Activated CD4-positive, CD25-positive, alpha-beta regulatory T cell (primary cell): Measurements from ENCODE around the gene RPAP2.
A peak's percentile ranks its signal among the peaks of the same experiment; 100 is the strongest.
"Not testable (repeated sequence)": the region's sequence is repeated elsewhere in the genome, so short reads cannot be mapped to it uniquely, and the experiment has no call there.

Experiments
- DNase-seq, 4 experiments: peaks; one replicate each; lab custom pipeline; 2025; lab: John Stamatoyannopoulos, UW

RPAP2 gene

DNA sequence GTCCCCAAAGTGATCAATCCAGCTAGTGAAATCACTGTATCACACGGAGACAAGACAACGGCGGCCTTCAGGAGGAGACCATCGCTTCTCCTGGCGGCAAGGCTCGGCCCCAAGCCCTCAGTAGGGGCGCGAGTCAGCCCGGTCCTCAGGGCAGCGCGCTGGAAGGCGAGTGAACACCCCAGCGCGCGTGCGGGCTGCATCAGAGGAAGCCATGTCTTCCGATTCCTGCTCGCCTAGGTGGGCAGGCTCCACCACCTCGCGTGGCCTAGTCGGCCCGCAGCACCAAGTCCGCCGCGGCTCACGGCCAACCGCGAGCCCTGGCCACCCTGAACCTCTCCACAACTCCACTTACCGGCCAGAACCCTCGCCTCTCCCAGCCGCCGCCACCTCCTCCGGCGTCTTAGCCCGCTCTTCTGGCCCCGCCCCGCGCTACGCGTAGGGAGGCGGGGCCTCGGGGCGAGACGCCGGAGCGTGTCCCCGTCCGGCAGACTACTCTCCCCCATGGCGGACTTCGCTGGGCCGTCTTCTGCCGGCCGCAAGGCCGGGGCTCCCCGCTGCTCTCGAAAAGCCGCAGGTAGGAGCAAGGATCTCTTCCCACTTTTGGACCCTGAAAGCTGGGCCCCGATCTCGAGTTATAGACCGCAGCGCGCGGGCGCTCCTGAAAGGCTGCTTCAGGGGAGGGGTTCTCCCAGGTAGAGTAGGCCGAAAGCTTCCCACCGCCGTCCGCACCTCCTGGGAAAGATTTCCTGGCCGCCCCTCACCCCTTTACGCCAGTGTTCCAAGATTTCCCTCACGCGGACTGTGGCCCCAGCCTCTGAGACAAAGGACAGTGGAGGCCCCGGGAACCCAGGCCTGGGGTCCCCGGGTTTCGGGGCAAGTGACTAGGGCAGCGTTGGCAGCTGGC lies at the start of gene RPAP2, which contains the start of gene GLMN:
Gene RPAP2 (plus strand): TSS at position 487 of the 904 bp plus-strand sequence. CDS start 15 bp downstream, at position 502.
Gene GLMN (minus strand): TSS at position 415 of the 904 bp plus-strand sequence. CDS start 988 bp downstream, outside the sequence.
- DNase-seq: peak; percentile 53 to 65 (median 58)

DNA sequence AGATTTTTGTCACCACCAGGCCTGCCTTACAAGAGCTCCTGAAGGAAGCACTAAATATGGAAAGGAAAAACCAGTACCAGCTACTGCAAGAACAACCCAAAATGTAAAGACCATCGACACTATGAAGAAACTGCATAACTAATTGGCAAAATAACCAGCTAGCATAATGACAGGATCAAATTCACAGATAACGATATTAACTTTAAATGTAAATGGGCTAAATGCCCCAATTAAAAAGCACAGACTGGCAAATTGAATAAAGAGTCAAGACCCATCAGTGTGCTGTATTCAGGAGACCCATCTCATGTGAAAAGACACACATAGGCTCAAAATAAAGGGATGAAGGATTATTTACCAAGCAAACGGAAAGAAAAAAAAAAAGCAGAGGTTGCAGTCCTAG lies 44.1 kb upstream of the RPAP2 start:
- DNase-seq: not testable (repeated sequence)

DNA sequence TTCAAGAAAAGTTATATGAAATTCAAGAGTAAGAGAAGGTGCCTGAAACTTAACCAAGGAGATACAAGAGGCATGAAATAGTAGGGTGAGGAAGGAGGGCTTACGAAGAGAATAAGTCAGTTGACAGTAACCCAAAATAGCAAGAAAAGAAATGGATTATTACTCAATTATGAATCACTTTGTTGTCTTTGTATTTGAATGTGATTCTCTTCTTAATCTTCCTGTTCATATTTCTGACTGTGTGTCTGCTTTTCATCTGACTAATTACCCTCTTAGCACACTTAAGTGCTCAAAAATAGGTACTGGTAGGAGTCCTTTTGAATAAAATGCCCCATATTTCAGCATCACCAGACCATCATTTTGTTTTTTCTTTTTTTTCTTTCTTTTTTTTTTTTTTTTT lies 39.5 kb upstream of the RPAP2 start:
- DNase-seq: no peak

DNA sequence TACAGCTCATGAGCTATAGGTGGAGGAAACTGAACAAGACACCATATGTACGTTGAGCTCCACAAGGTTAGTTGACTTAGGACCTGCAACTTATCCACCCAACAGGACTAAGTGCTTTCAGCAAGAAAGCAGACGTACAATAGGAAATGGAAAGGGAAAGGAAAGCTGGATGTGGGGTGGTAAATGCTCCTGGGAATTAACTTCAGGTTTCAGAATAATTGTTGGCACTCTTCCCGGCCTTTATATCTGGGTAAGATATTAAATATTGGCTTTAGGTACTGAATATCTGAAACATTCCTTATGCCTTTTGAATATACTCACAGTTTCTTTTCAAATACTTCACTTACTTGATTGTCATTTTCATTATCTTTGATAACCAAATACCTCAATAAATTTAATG lies 36.3 kb upstream of the RPAP2 start:
- no peak for DNase-seq

DNA sequence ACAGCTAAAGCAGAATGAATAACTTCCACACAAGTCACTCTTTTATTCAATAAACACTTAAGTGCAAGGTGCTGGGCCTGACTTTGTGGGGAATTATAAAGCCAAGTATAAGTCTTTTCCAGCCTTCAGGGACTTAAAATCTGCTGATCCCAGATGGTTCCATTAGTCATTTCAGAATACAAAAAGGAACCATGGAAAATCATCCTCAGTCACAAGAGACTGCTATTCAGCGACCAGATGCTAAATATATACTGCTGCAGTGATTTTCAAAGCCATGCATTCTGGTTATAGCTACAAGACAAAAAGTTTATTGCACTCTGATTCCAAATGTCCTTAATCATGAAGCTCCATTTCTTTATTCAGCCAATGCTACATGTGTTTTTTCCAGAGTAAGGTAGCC lies 25.8 kb upstream of the RPAP2 start:
- no peak for DNase-seq

DNA sequence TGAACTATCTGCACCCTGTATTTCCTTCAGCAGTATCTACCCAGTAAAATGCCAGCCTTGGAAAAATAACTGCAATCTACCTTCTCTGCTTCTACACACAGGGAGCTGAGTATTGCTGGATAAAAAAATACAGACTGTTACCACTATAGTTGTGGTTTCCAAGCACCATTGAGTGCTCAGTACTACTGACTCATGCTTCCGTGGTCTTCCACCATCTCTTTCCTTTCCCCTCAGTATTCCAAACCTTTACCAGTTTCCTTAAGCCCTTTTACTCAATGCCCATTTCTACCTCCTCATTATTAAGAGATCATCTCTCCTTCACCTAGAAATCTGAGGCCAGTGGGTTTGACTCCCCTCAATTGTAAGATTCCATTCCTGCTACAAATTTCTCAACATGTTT lies 23.9 kb upstream of the RPAP2 start:
- no peak for DNase-seq

DNA sequence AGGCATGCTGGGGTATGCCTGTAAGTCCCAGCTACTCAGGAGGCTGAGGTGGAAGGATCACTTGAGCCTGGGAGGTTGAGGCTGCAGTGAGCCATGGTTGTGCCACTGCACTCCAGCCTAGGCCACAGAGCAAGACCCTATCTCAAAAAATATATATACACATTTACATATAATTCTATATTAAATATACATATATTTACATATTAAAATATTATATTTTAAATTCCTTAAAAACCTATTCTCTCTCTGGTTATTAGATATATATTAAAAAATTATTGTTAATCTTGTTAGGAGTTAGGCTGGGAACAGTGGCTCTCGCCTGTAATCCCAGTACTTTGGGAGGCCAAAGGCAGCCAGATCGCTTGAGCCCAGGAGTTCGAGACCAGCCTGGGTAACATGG lies 22.8 kb upstream of the RPAP2 start:
- DNase-seq: no peak

DNA sequence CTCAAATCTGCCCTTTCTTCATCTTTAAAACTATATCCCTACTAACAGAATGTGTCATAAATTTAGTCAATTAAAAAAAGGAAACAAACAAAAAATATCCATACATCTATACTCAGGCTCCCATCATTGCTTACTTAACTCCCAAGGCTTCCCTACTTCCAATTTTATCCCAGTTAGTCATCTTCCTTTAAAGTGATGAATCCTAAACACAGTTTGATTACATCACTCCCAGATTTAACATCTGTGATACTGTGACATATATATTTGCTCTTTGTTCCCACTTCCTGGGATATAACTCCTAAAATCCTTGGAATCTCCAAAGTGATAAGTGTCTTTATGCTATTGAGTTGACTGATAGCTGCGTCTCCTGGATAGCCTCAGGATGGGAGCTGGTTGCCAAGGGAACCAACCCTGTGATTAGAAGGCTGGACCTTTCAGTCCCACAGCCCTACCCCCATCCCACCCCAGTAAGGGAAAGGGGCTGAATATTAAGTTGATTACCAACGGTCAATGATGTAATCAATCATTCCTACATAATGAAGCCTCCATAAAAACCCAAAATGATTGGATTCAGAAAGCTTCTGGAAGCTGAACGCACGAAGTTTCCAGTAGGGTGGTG lies 21.6 kb upstream of the RPAP2 start:
- no peak for DNase-seq

DNA sequence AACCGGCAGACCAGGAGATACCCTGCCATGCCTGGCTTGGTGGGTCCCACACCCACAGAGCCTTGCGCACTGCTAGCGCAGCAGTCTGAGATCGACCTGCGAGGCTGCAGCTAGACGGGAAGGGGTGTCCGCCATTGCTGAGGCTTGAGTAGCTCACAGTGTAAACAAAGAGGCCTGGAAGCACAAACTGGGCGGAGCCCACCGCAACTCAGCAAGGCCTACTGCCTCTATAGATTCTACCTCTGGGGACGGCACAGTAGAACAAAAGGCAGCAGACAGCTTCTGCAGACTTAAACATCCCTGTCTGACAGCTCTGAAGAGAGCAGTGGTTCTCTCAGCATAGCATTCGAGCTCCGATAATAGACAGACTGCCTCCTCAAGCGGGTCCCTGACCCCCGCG lies 19.1 kb upstream of the RPAP2 start:
- DNase-seq: not testable (repeated sequence)

DNA sequence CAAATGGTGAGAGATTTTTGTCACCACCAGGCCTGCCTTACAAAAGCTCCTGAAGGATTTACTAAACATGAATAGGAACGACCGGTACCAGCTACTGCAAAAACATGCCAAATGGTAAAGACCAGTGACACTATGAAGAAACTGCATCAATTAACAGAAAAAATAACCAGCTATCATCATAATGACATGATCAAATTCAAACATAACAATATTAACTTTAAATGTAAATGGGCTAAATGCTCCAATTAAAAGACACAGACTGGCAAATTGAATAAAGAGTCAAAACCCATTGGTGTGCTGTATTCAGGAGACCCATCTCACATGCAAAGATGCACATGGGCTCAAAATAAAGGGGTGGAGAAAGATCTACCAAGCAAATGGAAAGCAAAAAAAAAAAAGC lies 17.4 kb upstream of the RPAP2 start:
- DNase-seq: not testable (repeated sequence)

DNA sequence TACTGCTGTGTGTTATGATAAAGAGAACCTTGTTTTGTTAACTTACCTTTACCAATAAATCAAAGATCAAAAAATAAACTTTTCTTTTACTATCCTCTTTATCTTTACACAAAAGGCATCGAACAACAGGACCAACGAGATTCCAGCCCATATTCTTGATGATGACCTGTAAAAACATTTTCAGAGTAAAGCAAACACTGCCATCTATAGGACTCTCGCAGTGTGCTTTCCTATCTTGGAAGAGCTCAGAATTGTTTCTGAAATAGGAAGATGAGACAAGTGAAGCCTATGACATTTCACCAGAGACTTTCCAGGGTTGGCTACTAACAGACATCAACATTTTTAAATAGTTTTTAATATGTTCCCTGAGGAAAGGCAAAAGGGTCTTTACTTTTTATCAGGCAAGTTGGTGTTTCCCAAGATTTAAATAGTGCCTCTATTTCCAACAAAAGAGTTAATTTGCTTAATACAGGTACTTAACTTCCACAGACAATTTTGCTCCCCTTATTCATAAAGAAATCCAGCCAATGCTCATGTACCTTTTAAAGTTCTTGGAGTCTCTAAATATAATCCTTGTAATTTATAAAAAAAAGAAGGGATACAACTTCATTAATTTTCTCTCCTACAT lies 7.4 kb upstream of the RPAP2 start:
- no peak for DNase-seq

DNA sequence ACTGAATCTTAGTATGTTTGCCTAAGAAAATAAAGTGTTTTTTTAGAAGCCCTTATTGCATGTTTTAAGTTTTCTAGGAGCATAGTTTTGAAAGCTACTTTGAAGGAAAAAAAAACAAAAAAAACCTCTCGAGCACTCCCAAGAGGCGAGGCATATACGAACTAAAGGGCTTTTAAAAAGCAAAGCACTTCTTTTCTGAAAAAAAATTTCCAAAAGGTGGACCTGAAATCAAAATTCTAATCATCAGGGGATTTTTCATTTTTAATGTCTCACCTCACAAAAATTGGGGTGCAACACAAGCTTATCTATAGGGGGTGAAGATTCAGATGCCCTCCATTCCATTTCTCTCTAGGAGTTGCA lies 666 bp upstream of the RPAP2 start:
- DNase-seq: no peak

DNA sequence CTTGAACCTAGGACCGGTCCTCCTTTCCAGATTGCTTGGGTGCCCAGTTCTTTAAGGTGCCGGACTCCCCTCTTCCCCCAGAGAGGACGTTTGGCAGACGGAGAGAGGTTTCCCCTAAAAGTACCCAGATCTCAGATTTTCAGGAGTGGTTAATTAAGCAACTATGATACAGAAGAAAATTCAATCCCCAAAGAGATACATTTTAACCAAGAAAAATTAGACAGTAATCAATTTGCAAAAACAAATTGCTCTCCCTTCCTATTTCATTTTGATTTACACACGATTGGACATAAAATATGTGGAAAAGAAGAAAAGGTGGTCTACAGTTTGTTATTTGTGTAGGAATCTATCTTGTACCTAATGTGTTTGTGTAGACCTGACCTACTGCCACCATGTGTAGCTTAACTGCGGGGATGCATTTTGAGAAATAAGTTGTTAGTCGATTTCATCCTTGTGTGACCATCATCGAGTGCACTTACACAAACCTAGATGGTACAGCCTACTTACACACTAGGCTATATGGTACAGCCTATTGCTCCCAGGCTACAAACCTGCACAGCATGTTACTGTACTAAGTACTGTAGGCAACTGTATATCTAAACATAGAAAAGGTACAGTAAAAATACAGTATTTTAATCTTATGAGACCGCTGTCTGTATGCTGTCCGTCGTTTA lies 755 bp downstream of the RPAP2 start:
- no peak for DNase-seq

DNA sequence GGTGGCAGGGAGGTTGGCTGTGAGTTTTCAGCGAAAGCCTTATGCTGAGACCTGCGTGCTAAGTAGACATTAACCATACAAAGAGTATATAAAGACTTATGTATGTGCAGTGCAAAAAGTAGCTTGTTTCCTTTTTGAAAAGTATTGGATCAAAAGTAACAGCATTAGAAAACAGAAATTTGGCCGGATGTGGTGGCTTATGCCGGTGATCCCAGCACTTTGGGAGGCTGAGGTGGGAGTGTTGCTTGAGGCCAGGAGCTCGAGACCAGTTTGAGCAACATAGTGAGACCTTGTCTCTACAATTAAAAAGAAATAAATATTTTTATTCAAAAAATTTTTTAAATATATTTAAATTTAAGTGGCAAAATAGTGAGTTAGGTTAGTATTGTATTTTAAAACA lies 2.2 kb downstream of the RPAP2 start:
- no peak for DNase-seq

DNA sequence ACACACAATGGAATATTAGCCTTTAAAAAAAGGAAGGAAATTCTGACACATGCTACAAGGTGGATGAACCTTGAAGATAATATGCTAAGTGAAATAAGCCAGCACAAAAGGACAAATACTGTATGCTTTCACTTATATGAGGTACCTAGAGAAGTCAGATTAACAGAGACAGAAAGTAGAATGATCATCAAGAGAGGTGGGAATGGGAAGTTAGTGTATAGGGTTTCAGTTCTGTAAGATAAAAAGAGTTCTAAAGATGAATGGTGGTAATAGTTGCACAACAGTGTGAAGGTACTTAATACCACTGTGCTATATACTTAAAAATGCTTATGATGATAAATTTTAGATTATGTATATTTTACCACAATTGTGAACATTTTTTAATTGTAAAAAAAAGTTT lies 7.2 kb downstream of the RPAP2 start:
- no peak for DNase-seq

DNA sequence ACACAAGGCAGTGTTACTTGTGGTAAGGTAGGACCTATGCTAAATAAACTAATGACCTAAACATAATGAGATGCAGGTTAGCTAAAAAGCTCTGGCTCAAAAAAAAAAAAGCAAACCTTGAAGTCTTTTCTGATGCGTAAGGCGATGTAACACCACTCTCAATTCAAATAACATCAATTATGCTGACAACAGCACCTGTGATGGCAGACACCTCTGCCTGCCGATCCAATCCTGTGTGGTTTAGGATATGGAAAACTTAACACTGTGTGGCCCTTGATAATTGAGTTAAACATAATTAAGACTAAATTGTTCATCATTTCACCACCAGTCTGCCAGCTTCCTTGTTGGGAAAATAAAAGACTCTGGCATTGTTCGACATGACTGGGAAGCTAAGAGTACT lies 9.1 kb downstream of the RPAP2 start:
- no peak for DNase-seq

DNA sequence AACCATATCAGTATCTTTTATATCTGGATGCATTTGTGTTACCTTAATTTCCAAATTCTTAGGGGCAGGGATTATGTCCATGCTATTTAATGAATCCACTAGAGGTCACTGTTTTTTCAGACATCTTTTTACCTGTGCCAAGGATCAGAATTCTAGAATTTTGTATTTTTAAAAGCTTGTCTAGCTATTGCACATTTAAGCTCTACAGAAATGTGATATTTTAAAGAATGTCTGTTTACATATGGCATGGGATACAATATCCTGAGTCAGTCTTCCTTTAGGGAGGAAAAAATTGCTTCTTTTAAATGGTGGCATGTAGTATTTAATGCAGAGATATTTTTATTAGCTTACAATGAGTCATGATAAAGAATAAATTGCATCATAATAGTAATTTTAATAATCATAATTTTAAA lies 11.3 kb downstream of the RPAP2 start:
- DNase-seq: no peak

DNA sequence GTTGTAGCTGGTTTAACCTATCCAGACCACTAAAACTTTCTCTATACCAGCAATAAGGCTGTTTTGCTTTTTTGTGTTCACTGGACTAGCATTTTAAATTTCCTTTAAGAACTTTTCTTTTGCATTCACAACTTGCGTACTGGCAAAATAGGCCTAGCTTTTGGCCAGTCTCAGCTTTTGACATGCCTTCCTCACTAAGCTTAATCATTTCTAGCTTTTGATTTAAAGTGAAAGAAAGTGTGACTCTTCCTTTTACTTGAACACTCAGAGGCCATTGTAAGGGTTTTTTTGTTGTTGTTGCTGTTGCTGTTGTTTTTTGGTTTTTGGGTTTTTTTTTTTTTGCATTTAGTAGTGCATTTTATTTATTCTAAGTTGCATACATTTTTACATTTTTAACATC lies 15.2 kb downstream of the RPAP2 start:
- no peak for DNase-seq

DNA sequence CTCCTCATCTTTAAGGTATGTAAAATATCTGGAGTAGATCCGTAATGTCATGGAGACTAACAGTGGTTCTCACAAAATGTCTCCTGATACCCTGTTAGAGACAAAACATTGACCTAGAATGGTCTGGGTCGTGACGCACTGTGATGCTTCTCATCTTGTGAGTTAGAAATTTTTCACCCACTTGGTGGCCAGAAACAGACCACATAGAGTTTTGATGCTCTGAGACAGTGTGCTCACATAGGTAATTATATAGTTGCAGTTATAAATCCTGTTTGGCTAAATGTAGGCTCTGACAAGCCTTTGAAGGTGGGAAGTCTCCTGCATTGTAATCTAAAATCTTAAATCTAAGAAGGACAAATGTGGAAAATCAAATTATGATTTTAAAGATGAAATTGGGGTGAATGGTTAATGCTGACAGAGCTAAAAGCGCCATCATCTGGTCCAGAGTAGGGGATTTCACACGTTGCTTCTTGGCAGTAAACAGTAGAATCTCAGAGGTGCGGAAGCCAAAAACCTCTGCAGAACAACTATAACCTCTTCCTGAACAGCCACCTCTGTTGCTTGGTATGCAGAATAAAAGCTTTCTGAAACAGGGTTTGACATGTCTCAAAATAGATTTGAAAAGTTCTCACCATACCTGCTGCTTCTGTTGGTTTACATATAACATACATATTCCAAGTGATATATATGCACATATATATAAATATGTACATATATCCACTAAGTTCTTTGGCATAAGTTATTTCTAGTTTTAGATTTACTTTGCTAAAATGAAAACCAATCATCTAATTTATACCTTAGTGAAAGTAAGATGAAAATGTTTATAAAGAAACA lies 17.1 kb downstream of the RPAP2 start:
- DNase-seq: no peak

DNA sequence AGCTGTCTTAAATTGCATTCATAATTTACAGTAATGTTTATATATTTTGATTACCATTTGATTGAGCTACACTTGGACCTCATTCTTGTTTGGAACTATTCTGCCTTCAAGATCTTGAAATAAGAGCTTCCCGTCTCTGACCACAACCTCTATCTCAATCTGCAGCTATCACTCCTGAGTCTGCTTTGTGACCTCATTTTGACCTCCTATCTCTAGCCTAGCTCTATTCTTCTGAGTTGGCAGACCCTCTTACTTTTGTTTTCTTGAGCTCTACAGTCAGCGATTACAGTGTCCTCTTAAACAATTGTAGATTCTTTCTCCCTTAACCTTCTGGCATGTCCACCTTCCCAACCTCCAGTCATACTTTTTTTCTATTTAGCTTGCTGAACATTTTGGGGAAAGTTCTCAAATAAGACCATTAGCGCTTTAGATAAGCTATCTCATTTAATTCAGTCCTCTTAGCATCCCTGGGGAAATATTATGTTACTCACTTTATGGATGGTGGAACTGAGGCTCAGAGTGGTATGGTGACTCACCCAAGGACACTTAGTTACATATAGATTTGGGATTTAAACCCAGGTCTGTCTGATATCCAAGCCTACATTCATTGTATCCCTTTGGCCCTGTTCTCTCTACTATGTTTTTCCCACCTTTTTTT lies 19.1 kb downstream of the RPAP2 start:
- DNase-seq: no peak
